NCI-H1048 (cell line): ENCODE measurements around the gene SFXN4.

Experiments
- DNase-seq: peaks from one replicate; lab custom pipeline; 2025; lab: John Stamatoyannopoulos, UW

The SFXN4 gene

GRCh38 chr10:119165171-119166117 lies at the start of gene SFXN4:
TSS of gene SFXN4 (minus strand) at chr10:119165714. CDS start at chr10:119165647, 67 bp downstream.
- DNase-seq = peak; percentile 17

- no peak for DNase-seq
Observed at GRCh38 chr10:119211625-119212441, 46.3 kb upstream of the SFXN4 start.

GRCh38 chr10:119211176-119211575 lies 45.7 kb upstream of the SFXN4 start:
- no peak for DNase-seq

DNA sequence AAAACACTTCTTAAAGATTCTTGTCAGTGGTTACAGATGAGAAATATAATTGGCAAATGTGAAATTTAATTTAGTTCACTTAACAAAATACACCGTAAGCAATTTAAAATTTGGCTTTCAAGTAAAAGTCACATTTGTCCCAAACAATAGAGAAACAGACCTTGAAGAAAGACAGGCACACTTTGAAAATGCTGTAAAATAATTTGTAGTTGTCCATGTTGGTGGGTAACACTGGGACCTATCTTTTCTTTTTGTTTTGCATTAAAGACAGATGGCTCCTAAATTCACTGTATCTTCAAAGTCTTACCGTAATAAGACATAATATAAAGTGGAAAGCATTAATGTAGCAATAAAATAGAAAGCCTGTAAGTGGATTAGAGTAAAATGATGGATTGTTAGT lies 45.1 kb upstream of the SFXN4 start:
- no peak for DNase-seq

GRCh38 chr10:119209736-119210355 lies 44.3 kb upstream of the SFXN4 start:
- DNase-seq = no peak

- peak; percentile 15 for DNase-seq
Observed at GRCh38 chr10:119209035-119209735, 43.7 kb upstream of the SFXN4 start.

GRCh38 chr10:119208553-119208940 lies 43.0 kb upstream of the SFXN4 start:
- DNase-seq = no peak

- no peak for DNase-seq
Observed at GRCh38 chr10:119207713-119208552, 42.4 kb upstream of the SFXN4 start.

GRCh38 chr10:119207366-119207666 lies 41.8 kb upstream of the SFXN4 start, which contains the start of gene GRK5:
TSS of gene GRK5 (plus strand) at chr10:119207571. CDS start at chr10:119207918, 347 bp downstream.
- DNase-seq = peak; percentile 87

DNA sequence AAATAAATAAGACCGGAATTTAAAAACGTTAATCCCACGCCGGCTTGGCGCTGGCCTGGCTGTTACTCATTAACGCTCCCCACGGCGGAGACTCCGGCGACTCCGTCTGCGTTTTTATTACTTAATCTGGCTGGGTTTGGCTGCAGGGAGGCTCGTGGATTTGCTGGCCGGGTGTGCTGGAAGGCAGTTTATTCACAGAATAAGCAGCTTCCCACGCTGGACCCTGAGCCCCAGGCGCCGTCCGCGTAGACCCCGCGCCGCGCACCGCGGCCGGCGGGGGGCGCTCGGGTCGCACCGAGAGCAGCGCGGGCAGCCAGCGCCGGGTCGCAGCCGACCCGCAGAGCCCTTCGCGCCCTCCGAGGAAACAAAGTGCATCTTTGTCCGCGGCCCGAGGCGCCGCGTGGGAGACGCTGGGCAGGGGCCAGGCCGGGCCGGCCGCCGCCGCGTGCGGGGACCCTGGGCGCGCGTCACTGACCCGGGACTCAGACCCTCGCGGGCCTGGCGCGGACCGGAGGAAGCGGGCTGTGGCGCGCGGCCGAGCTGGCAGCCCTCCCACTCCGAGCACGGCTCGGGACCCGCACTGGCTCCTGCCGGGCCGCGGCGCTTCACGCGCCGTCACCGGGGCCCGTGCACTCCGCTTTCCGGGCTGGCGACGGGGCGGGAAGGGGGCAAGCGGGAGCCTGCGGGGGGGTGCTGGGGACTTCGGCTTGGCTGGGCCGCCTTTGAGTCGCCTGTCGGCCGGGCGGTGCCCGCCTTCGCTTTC lies 41.3 kb upstream of the SFXN4 start:
- no peak for DNase-seq

- no peak for DNase-seq
Observed at GRCh38 chr10:119205894-119206602, 40.5 kb upstream of the SFXN4 start.

DNA sequence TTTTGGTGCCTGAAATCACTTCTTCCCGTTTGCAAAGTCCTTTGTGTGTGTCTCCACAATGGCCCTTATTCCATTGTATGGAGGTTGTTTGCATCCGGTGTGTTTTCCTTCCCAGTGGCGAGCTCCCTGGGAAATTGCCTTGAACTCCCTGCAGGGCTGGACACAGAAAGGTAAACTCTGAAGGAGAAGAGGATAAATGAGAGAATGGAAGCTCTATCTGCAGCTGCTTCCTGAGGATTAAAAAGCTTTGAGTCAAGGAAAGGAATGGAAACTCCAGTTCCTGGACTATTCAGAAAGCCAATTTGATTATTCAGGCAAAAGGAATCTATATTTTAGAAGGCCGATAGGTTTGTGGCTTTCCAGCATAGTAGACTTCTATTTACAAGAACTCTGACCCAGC lies 37.5 kb upstream of the SFXN4 start:
- no peak for DNase-seq

- DNase-seq = no peak
Observed at GRCh38 chr10:119201233-119201632, 35.7 kb upstream of the SFXN4 start.

DNA sequence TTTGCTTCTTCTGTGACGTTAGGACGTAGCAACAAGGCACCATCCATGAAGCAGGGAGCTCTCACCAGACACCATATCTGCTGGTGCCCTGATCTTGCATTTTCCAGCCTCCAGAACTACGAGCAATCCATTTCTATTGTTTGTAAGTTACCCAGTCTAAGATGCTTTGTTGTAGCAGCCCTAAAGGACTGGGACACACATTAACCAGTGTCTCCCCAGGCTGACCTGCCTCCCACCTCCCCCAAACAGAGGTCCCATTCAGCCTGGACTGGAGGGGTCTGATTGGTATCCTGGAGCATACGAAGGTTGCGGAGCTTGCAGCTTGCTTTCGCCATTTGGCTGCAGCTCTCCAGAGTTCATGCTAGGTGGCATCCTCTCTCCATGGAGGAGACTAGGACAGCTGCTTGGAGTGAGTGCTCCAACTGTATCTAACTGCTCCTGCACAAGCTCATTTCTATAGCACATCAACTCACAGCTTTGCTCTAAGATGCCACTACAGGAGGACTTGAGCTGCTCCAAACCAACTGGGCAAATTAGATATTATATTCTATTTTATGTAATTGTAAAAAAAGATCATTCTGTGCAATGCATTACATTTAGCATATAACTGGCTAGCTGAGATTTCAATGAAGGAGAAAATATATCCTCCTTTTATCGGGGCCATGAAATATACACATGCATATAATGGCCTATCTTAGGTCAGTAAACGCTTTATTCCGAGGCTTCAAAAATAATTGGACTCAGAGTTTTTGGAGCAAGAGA lies 33.9 kb upstream of the SFXN4 start:
- no peak for DNase-seq

DNA sequence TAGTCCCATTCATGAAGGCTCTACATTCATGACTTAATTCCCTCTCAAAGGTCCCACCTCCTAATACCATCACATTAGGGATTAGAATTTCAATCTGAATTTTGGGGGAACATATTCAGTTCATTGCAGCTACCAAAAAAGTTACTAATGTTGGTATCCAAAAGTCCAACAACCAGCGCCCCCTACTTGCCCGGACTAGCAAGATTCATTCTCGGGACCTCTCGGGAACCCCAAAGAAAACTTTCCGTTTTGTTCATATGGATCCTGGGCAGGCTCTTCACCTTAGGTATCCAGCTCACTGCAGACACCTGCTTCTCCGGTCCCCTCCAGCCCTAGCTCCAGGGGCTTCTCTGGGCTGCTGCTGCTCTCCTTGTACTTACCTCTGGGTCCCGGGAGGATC lies 32.9 kb upstream of the SFXN4 start:
- no peak for DNase-seq

- DNase-seq = no peak
Observed at GRCh38 chr10:119197921-119198320, 32.4 kb upstream of the SFXN4 start.

- no peak for DNase-seq
Observed at GRCh38 chr10:119191881-119192280, 26.4 kb upstream of the SFXN4 start.

- no peak for DNase-seq
Observed at GRCh38 chr10:119190954-119191785, 25.7 kb upstream of the SFXN4 start.
